A673 (cell line): Measurements from ENCODE around the gene TOP2B. TPM values are rescaled to one million over a fixed set of nuclear protein-coding genes. Genes with fewer than 3 reads are reported as not detected.

ENCODE experiments used
- BruUV-seq: library from RNA; stranded (reverse); fragments of 400-500 nt; replicated peaks from 2 replicates; lab custom pipeline; 2021; lab: Mats Ljungman, UMichigan
- CTCF ChIA-PET: fragments of 300-600 bp; sonication (Branson Sonifier 250); formaldehyde crosslinking; loops from one replicate; lab custom pipeline; 2022; ENCODE audit warnings: antibody characterized with exemption; lab: Charles Lee
- POLR2A ChIA-PET: fragments of 300-600 bp; sonication (Branson Sonifier 250); formaldehyde crosslinking; loops from one replicate; lab custom pipeline; 2022; ENCODE audit warnings: antibody characterized with exemption; ENCODE audit not compliant: low non-redundant PET; lab: Charles Lee
- DNase-seq: peaks from one replicate; pipeline ENCODE4 v3.0.0-alpha.2; 2015; ENCODE audit warnings: low spot score
- H3K27ac ChIP-seq: fragments of 200-600 bp; sonication (generic); 2 replicates; pipeline ENCODE4 v1.5.1; 2016; ENCODE audit warnings: mixed run types, low read depth, mild to moderate bottlenecking, mixed read lengths, antibody characterized with exemption, low read length; ENCODE audit not compliant: poor library complexity, severe bottlenecking
- H3K27me3 ChIP-seq: fragments of 200-600 bp; sonication (generic); replicated peaks from 2 replicates; pipeline ENCODE4 v1.6.1; 2017; ENCODE audit warnings: mixed run types, low read depth, mild to moderate bottlenecking, mixed read lengths, antibody characterized with exemption, low read length; ENCODE audit not compliant: insufficient read depth, poor library complexity
- H3K36me3 ChIP-seq: fragments of 200-600 bp; sonication (generic); 2 replicates; pipeline ENCODE4 v1.6.1; 2016; ENCODE audit warnings: mixed run types, mild to moderate bottlenecking, mixed read lengths, antibody characterized with exemption, low read length; ENCODE audit not compliant: insufficient read depth, poor library complexity, severe bottlenecking
- H3K4me1 ChIP-seq: fragments of 200-600 bp; sonication (generic); 2 replicates; pipeline ENCODE4 v1.6.1; 2017; ENCODE audit warnings: mixed run types, mild to moderate bottlenecking, mixed read lengths, antibody characterized with exemption, low read length; ENCODE audit not compliant: insufficient read depth, poor library complexity, severe bottlenecking
- H3K4me3 ChIP-seq: fragments of 200-600 bp; sonication (generic); 2 replicates; pipeline ENCODE4 v1.5.1; 2016; ENCODE audit warnings: low read depth, mixed run types, mild to moderate bottlenecking, mixed read lengths, low read length; ENCODE audit not compliant: poor library complexity, severe bottlenecking
- H3K9me3 ChIP-seq: fragments of 200-600 bp; sonication (generic); 2 replicates; pipeline ENCODE4 v1.6.1; 2016; ENCODE audit warnings: mixed run types, low read depth, mild to moderate bottlenecking, mixed read lengths, antibody characterized with exemption, low read length; ENCODE audit not compliant: poor library complexity, severe bottlenecking
- EZH2 ChIP-seq: fragments of 200-600 bp; sonication (generic); IDR thresholded peaks from 2 replicates; pipeline ENCODE4 v1.6.1; 2017; ENCODE audit warnings: borderline replicate concordance, low read depth, mild to moderate bottlenecking, mixed read lengths, antibody characterized with exemption, low read length; ENCODE audit not compliant: poor library complexity, severe bottlenecking
- intact Hi-C: fragments of 100-400 bp; cut with micrococcal nuclease; formaldehyde crosslinking; loops from one replicate; pipeline ENCODE4 v1.10.0; 2022; ENCODE audit not compliant: unreplicated experiment
- total RNA-seq: library from RNA; stranded (reverse); gene quantifications from 2 replicates; pipeline ENCODE4 v1.2.3, GENCODE V29; 2021
- TF ChIP-seq, protein P1 (sequence below): fragments of 300-800, 200-600 bp; sonication (generic); conservative IDR thresholded peaks from 2 replicates; pipeline ENCODE4 v1.5.1; 2017; ENCODE audit warnings: low read depth, mild to moderate bottlenecking, antibody characterized with exemption, low read length, moderate library complexity, mixed read lengths

Gene TOP2B
- total RNA-seq, 1 experiment from 2014 or later = 154 TPM

DNA sequence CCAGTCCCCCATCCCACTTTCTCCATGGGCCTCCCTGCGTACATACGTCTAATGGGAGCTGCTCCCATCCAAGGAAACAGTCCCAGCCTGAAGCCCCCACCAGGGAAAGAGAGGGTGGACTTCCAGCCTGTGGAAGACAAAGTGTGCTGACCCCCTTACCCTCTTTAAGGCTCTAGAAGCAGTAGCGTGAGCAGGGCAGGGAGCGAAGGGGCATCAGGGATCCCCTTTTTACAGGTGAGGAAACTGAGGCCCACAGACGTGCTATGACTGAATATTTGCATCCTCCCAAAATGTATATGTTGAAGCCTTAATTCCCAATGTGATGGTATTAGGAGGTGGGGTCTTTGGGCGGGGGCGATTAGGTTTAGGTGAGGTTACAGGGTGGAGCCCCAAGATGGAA is 83.4 kb downstream of the TOP2B start:
- H3K36me3 ChIP-seq = no peaks in the 10 kb centered on the region
- H3K9me3 ChIP-seq = no peaks in the 10 kb centered on the region
- no peak for DNase-seq
- CTCF ChIA-PET = no interaction called here
- intact Hi-C loops = no loop called here
- H3K4me1 ChIP-seq = no peaks in the 10 kb centered on the region
- TF ChIP-seq EZH2 = no peak
- TF ChIP-seq, protein P1, sequence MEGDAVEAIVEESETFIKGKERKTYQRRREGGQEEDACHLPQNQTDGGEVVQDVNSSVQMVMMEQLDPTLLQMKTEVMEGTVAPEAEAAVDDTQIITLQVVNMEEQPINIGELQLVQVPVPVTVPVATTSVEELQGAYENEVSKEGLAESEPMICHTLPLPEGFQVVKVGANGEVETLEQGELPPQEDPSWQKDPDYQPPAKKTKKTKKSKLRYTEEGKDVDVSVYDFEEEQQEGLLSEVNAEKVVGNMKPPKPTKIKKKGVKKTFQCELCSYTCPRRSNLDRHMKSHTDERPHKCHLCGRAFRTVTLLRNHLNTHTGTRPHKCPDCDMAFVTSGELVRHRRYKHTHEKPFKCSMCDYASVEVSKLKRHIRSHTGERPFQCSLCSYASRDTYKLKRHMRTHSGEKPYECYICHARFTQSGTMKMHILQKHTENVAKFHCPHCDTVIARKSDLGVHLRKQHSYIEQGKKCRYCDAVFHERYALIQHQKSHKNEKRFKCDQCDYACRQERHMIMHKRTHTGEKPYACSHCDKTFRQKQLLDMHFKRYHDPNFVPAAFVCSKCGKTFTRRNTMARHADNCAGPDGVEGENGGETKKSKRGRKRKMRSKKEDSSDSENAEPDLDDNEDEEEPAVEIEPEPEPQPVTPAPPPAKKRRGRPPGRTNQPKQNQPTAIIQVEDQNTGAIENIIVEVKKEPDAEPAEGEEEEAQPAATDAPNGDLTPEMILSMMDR = no peak
- no peak overlapping the region for H3K4me3 ChIP-seq
- BruUV-seq = no TSS peak
- POLR2A ChIA-PET = no interaction called here
- no peak overlapping the region for H3K27ac ChIP-seq
- H3K27me3 ChIP-seq = no peaks in the 10 kb centered on the region

- H3K9me3 ChIP-seq = no peaks in the 10 kb centered on the region
- no peaks in the 10 kb centered on the region for H3K36me3 ChIP-seq
- no peaks in the 10 kb centered on the region for H3K27me3 ChIP-seq
- ChIA-PET CTCF (no interaction called here), POLR2A (no interaction called here)
- no peak for TF ChIP-seq EZH2
- TF ChIP-seq, protein P1 = no peak
- intact Hi-C loops = no loop called here
- no peak for DNase-seq
- no peaks in the 10 kb centered on the region for H3K4me1 ChIP-seq
- H3K4me3 ChIP-seq = no peak overlapping the region
- no TSS peak for BruUV-seq
- H3K27ac ChIP-seq = no peak overlapping the region
Observed at GRCh38 chr3:25580534-25580933, 84.2 kb downstream of the TOP2B start.

DNA sequence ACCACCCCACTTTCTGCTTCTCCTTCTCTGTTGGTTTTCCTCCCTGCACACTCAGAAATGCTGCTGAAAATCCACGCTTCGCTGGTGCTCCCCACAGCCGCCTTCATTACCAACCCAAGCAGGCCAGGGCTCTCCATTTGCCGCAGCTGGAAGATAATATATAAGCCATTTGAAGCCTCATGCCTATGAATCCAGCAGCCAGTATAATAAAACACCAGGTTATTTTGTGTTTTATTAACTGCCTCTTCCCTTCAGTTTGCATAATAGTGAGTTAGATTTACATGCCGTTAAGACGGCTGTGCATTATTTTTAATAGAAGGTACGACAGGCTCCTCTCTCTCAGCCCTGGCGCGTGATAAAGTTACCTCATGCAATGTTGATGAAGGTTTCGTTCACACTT is 86.6 kb downstream of the TOP2B start:
- ChIA-PET CTCF (no interaction called here), POLR2A (no interaction called here)
- Histone ChIP-seq H3K4me3 (no peak overlapping the region), H3K4me1 (peaks cover 6% of the 10 kb centered on the region), H3K9me3 (no peaks in the 10 kb centered on the region), H3K36me3 (no peaks in the 10 kb centered on the region), H3K27me3 (no peaks in the 10 kb centered on the region), H3K27ac (no peak overlapping the region)
- TF ChIP-seq, protein P1 = no peak
- no peak for TF ChIP-seq EZH2
- BruUV-seq = no TSS peak
- no peak for DNase-seq
- intact Hi-C loops = loop anchor here (10.0 kb wide), 1 partner anchor 123 kb away; no protein-coding TSS in a partner anchor
